SJCRH30 (cell line): ENCODE data around the gene TMEM242. TPM values are rescaled to one million over a fixed set of nuclear protein-coding genes. Genes with fewer than 3 reads are reported as not detected.
A peak's percentile ranks its signal among the peaks of the same experiment; 100 is the strongest.

Experiments used
- DNase-seq, 2 experiments: peaks; one replicate each; pipeline ENCODE4 v3.0.0-alpha.2; 2015 to 2020
- H3K27ac ChIP-seq: fragments of 250-450 bp; sonication (Bioruptor Pico); 2 replicates; pipeline ENCODE4 v1.5.1; 2020; ENCODE audit warnings: mild to moderate bottlenecking, moderate library complexity
- H3K27me3 ChIP-seq: fragments of 250-450 bp; sonication (Bioruptor Pico); 2 replicates; pipeline ENCODE4 v1.5.1; 2020; ENCODE audit warnings: mild to moderate bottlenecking, moderate library complexity
- H3K36me3 ChIP-seq: fragments of 250-450 bp; sonication (Bioruptor Pico); 2 replicates; pipeline ENCODE4 v1.5.1; 2020; ENCODE audit warnings: mild to moderate bottlenecking, moderate library complexity
- H3K4me1 ChIP-seq: fragments of 250-450 bp; sonication (Bioruptor Pico); 2 replicates; pipeline ENCODE4 v1.5.1; 2020; ENCODE audit warnings: mild to moderate bottlenecking, moderate library complexity
- H3K4me3 ChIP-seq: fragments of 250-450 bp; sonication (Bioruptor Pico); 2 replicates; pipeline ENCODE4 v1.5.1; 2020; ENCODE audit warnings: mild to moderate bottlenecking, moderate library complexity
- H3K9me3 ChIP-seq: fragments of 250-450 bp; sonication (Bioruptor Pico); replicated peaks from 2 replicates; pipeline ENCODE4 v1.5.1; 2020; ENCODE audit warnings: mild to moderate bottlenecking, moderate library complexity
- total RNA-seq: library from RNA; depleted of rRNA; stranded (reverse); fragments of >200 nt; shearing (Covaris generic); gene quantifications from 2 replicates; pipeline ENCODE4 v1.2.3, GENCODE V29; 2014

The TMEM242 gene
- total RNA-seq, 1 experiment from 2014 or later, result 8.3 TPM

- Histone ChIP-seq H3K36me3 (no peaks in the 10 kb centered on the region), H3K27me3 (no peaks in the 10 kb centered on the region), H3K27ac (no peak overlapping the region), H3K9me3 (no peaks in the 10 kb centered on the region), H3K4me3 (no peak overlapping the region), H3K4me1 (0 out of 2 replicates have a peak, but pooled peaks cover 6% of the 10 kb centered on the region)
- no peak for DNase-seq
Measured at GRCh38 chr6:157333956-157334355, 10.6 kb upstream of the TMEM242 start.

DNA sequence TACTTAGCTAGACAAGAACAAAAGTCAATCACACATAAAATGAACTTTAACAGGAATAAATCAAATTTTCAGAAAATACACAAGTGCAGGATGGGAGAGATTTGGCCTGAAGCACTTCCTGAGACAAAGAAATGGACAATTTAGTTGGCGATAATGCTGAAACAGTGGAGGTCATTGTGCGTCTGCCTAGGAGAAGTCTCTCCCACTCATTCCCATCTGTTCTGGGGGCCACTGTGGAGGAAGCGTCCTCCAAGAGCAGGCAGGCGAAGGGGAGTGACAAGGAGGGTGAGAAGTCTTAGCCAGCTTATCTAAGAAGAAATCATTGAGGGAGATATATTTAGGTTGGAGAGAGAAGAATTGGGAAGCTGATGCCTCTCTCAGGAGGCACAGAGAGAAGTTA lies 10.2 kb upstream of the TMEM242 start:
- no peaks in the 10 kb centered on the region for H3K36me3 ChIP-seq
- H3K27ac ChIP-seq, result no peak overlapping the region
- 0 out of 2 replicates have a peak, but pooled peaks cover 6% of the 10 kb centered on the region for H3K4me1 ChIP-seq
- no peaks in the 10 kb centered on the region for H3K9me3 ChIP-seq
- no peak overlapping the region for H3K4me3 ChIP-seq
- no peaks in the 10 kb centered on the region for H3K27me3 ChIP-seq
- DNase-seq, result no peak

- H3K4me1 ChIP-seq, result 0 out of 2 replicates have a peak, but pooled peaks cover 10% of the 10 kb centered on the region
- no peaks in the 10 kb centered on the region for H3K9me3 ChIP-seq
- H3K4me3 ChIP-seq, result no peak overlapping the region
- H3K27me3 ChIP-seq, result no peaks in the 10 kb centered on the region
- DNase-seq, result no peak
- no peak overlapping the region for H3K27ac ChIP-seq
- no peaks in the 10 kb centered on the region for H3K36me3 ChIP-seq
Measured at GRCh38 chr6:157332813-157333212, 9.5 kb upstream of the TMEM242 start.

DNA sequence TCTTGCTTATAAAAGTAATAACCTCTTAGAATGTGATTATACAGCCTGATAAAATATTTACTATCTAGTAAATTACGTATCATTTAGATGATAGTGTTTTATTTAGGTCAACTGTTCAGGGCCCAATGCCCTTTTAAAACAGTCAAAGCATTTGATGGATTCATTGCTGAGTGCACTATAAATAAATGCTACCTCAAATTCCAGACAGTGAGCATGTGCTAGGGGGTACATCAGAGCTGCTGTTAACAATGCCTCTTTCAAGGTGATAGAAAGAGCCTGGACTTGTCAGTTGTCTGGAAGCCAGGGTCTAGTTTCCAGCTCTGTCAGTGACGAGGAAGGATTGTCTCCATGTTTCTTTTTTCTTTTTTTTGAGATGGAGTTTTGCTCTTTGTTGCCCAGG lies 7.5 kb upstream of the TMEM242 start:
- Histone ChIP-seq H3K4me3 (no peak overlapping the region), H3K9me3 (no peaks in the 10 kb centered on the region), H3K4me1 (0 out of 2 replicates have a peak, but pooled peaks cover 4% of the 10 kb centered on the region), H3K27ac (no peak overlapping the region), H3K36me3 (no peaks in the 10 kb centered on the region), H3K27me3 (no peaks in the 10 kb centered on the region)
- no peak for DNase-seq

- DNase-seq, result no peak
- Histone ChIP-seq H3K9me3 (no peaks in the 10 kb centered on the region), H3K27ac (no peak overlapping the region), H3K4me3 (no peak overlapping the region), H3K4me1 (0 out of 2 replicates have a peak, but pooled peaks cover 4% of the 10 kb centered on the region), H3K27me3 (no peaks in the 10 kb centered on the region), H3K36me3 (no peaks in the 10 kb centered on the region)
Measured at GRCh38 chr6:157329829-157330228, 6.5 kb upstream of the TMEM242 start.

DNA sequence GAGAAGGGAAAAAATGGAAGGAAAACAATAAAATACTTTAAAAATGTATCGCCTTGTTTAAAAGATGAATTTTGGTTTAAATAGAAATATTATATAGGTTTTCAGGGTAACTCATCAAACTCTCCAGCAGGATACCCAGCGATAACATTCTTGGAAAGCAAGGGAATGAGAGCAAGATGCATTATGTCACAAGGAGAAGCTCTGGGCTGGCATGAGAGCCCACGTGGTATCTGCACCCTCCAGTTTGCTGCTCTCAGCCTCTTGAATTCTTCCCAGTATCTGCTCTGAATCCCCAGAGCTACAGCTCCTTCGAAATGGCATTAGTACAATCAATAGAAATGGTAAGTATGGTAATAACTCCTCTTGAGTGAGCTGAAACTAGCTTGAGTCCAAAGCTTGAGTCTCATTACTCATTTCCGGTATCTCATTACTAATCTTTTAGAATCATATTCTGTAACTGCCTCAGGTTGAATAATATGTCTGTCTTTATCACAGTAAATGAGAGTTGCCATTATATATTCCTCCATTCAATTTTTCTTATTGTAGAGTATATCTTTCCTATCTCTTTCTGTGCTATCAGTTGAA lies 4.9 kb upstream of the TMEM242 start:
- Histone ChIP-seq H3K27ac (no peak overlapping the region), H3K36me3 (no peaks in the 10 kb centered on the region), H3K27me3 (no peaks in the 10 kb centered on the region), H3K9me3 (no peaks in the 10 kb centered on the region), H3K4me3 (no peak overlapping the region), H3K4me1 (0 out of 2 replicates have a peak, but pooled peaks cover 9% of the 10 kb centered on the region)
- DNase-seq, result no peak

GRCh38 chr6:157326979-157327378 lies 3.7 kb upstream of the TMEM242 start:
- Histone ChIP-seq H3K4me1 (0 out of 2 replicates have a peak, but pooled peaks cover 9% of the 10 kb centered on the region), H3K27me3 (no peaks in the 10 kb centered on the region), H3K9me3 (no peaks in the 10 kb centered on the region), H3K27ac (no peak overlapping the region), H3K4me3 (no peak overlapping the region), H3K36me3 (no peaks in the 10 kb centered on the region)
- no peak for DNase-seq

DNA sequence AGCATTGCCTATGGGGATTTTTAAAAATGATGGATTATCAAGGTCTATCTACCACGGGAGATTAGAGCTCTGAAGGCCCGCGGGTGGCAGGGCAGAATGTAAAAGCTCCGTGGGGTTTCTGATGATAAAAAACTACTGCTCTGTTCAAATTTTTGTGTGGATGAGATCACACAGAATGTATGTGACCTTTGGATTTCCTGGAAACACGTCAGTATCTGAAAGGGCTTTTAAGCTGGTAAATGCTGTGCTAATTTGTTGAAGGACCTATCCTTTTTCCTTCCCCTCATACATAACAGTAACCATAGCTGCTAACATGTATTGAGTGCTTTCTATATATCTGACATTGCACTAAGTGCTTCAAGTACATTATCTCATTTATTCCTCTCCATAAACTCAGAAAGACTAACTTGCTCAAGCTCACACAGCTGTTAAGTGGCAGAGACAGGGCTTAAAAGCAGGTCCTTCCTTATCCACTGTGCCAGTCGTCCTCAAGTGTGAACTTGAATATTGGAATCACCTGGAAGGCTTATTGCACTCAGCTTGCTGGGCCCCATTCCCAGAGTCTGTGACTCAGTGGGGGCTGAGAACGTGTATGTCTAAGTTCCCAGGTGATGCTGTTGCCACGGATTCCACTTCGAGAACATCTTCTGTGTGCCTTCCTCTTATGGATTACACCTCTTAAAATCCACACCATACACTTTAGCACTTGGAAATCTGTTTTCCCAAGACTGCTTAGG lies 1.9 kb upstream of the TMEM242 start:
- Histone ChIP-seq H3K36me3 (no peaks in the 10 kb centered on the region), H3K9me3 (no peaks in the 10 kb centered on the region), H3K27ac (no peak overlapping the region), H3K4me1 (0 out of 2 replicates have a peak, but pooled peaks cover 9% of the 10 kb centered on the region), H3K27me3 (no peaks in the 10 kb centered on the region), H3K4me3 (no peak overlapping the region)
- no peak for DNase-seq

DNA sequence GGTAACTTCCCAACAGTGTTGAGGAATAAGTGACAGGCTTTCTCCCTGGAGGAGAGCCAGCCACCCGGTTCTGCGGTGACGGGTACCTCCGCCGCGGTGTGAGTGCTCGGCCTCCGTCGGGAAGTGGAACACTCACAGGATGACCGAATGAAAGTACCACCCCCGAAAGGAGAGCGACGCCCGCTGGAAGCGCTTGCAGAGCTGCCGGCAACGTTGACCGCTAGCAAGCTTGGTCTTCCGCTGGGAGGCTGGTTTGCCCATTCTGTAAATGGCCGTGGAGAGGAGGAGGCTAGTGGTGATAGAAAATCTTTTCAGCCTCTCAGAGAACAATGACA lies 614 bp upstream of the TMEM242 start:
- H3K27me3 ChIP-seq, result no peaks in the 10 kb centered on the region
- peak overlapping the region; percentile 91 for H3K4me3 ChIP-seq
- no peaks in the 10 kb centered on the region for H3K36me3 ChIP-seq
- H3K27ac ChIP-seq, result peak overlapping the region; percentile 75
- H3K4me1 ChIP-seq, result 0 out of 2 replicates have a peak, but pooled peaks cover 9% of the 10 kb centered on the region
- DNase-seq, result peak; percentile 81 to 84
- no peaks in the 10 kb centered on the region for H3K9me3 ChIP-seq

- peaks cover 4% of the 10 kb centered on the region; the same call in 1 of the 2 replicates for H3K36me3 ChIP-seq
- peak in 1 of 2 experiments; percentile 87 for DNase-seq
- H3K4me3 ChIP-seq, result peak overlapping the region; percentile 91
- H3K4me1 ChIP-seq, result 0 out of 2 replicates have a peak, but pooled peaks cover 5% of the 10 kb centered on the region
- no peaks in the 10 kb centered on the region for H3K27me3 ChIP-seq
- H3K9me3 ChIP-seq, result no peaks in the 10 kb centered on the region
- peak overlapping the region; percentile 75 for H3K27ac ChIP-seq
Measured at GRCh38 chr6:157322792-157323254, 496 bp downstream of the TMEM242 start.

DNA sequence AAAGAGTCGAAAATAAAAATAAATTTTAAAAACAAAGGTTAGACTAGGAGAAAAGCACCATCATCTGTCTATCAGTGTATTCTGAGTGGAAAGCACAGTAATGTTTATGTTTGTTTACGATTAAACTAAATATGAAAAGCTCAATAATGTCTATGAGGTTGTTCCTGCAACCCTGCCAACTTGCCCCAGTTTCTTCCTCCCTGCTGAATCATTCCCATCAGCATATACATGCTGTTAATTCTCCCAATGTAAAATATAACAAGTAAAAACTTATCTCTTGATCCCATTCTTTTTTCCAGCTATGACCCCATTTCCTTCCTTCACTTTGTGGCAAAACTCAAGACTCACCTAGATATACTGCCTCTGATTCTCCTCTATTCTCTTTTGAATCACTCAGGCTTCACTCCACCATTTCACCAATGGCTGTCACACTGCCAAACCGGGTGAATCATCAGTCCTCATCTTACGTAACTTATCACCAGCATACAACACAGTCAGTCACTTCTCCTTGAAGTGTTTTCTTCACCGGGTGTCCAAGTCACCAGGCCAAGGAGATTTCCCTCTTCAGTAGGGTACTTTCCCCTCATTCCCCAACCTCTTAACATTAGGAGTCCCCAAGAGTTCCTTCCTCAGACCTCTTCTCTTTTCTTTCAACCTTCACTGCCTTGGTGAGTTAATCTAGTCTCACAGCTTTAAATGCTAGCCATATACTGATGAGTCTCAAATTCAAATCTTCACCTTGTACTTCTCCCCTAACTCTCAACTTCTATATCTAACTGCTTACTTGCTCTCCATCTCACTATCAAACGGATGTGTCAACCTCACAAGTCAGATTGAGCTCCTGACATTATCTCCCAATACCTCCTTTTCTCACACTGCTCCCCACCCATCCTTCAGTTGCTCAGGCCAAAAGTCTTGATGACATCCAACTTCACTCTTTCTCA lies 6.2 kb downstream of the TMEM242 start:
- H3K27ac ChIP-seq, result no peak overlapping the region
- H3K4me1 ChIP-seq, result no peaks in the 10 kb centered on the region
- H3K36me3 ChIP-seq, result peaks cover 10% of the 10 kb centered on the region
- no peaks in the 10 kb centered on the region for H3K27me3 ChIP-seq
- H3K9me3 ChIP-seq, result no peaks in the 10 kb centered on the region
- peak in 1 of 2 experiments; percentile 14 for DNase-seq
- no peak overlapping the region for H3K4me3 ChIP-seq

DNA sequence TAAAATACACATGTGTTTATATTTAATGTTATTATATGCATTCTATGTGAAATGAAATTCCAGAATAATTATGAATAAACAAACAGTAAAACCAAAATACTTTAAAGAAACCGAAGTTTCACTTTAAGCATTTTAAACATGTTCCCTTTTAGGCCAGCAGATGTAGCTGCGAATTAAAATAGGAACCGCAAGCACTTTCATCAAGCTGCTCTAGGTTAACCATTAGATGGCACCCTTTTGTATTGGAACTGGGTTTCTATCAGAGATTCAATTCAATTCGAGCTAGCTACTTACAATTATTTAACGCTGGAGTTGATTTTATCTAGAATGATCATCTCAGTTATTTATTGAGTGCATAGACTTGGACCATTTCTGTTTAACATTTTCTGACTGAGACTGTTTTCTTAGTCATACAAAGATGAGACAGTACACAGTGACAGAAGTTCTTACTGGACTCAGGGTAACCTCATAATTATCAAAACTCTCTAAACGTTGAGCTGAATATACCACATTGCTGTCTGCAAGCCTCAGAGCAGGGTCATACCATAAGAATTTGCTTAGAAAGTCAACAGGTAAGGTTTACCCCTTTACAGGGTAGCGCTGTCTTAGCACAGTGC lies 8.5 kb downstream of the TMEM242 start:
- no peak overlapping the region for H3K4me3 ChIP-seq
- H3K27ac ChIP-seq, result no peak overlapping the region
- no peaks in the 10 kb centered on the region for H3K9me3 ChIP-seq
- H3K4me1 ChIP-seq, result no peaks in the 10 kb centered on the region
- peaks cover 10% of the 10 kb centered on the region for H3K36me3 ChIP-seq
- no peaks in the 10 kb centered on the region for H3K27me3 ChIP-seq
- DNase-seq, result peak; percentile 25 to 66

- Histone ChIP-seq H3K9me3 (no peaks in the 10 kb centered on the region), H3K27ac (no peak overlapping the region), H3K4me3 (no peak overlapping the region), H3K36me3 (peaks cover 9% of the 10 kb centered on the region), H3K4me1 (no peaks in the 10 kb centered on the region), H3K27me3 (no peaks in the 10 kb centered on the region)
- DNase-seq, result no peak
Measured at GRCh38 chr6:157313531-157314467, 9.5 kb downstream of the TMEM242 start.
